K562 (cell line): Measurements from ENCODE around the gene FGD6. TPM values are rescaled to one million over a fixed set of nuclear protein-coding genes. Genes with fewer than 3 reads are reported as not detected.
A peak's percentile ranks its signal among the peaks of the same experiment; 100 is the strongest.

Experiments used
- FIP1L1 ChIP-seq: fragments of 200-400 bp; formaldehyde crosslinking; IDR thresholded peaks from 2 replicates; pipeline ENCODE4 v1.6.1; 2018; ENCODE audit warnings: mild to moderate bottlenecking, low read depth, low read length; ENCODE audit not compliant: poor library complexity, severe bottlenecking
- FOS ChIP-seq: IDR thresholded peaks from 3 replicates; pipeline ENCODE4 v1.6.1; 2011; ENCODE audit not compliant: insufficient read length; ENCODE audit errors: extremely low read depth
- FOXP1 ChIP-seq: sonication (generic); formaldehyde crosslinking; IDR thresholded peaks from 2 replicates; pipeline ENCODE4 v1.8.0; 2022; ENCODE audit warnings: mild to moderate bottlenecking, missing genetic modification reagents
- GATAD2A ChIP-seq: fragments of 450-650 bp; IDR thresholded peaks from 2 replicates; pipeline ENCODE4 v1.6.1; 2017
- HDGF ChIP-seq: fragments of 450-650 bp; IDR thresholded peaks from 2 replicates; pipeline ENCODE4 v1.6.1; 2016
- HLTF ChIP-seq: fragments of 450-650 bp; IDR thresholded peaks from 2 replicates; pipeline ENCODE4 v1.6.1; 2016
- HOMEZ ChIP-seq: fragments of 250-450 bp; sonication (Bioruptor Pico); IDR thresholded peaks from 2 replicates; pipeline ENCODE4 v1.4.0; 2020; ENCODE audit warnings: mild to moderate bottlenecking, moderate library complexity
- JUND ChIP-seq, 2 experiments: IDR thresholded peaks; 2 replicates in 1 of 2; 3 replicates in 1 of 2; pipeline ENCODE4 v1.6.1; 2011; ENCODE audit warnings: borderline replicate concordance in 2 of 2, low read depth in 2 of 2, low read length in 2 of 2, improper control_type of control experiment in 1 of 2, missing biosample characterization in 1 of 2, missing genetic modification characterization in 1 of 2, missing genetic modification reagents in 1 of 2
- MECOM ChIP-seq: fragments of 250-450 bp; sonication (Bioruptor Pico); IDR thresholded peaks from 2 replicates; pipeline ENCODE4 v1.8.0; 2022; ENCODE audit warnings: inconsistent platforms
- POLR2A ChIP-seq: fragments of 450-650 bp; conservative IDR thresholded peaks from 2 replicates; pipeline ENCODE4 v1.6.1; 2016
- RBFOX2 ChIP-seq: fragments of 200-400 bp; formaldehyde crosslinking; IDR thresholded peaks from 2 replicates; pipeline ENCODE4 v1.6.1; 2017; ENCODE audit warnings: low read depth, mild to moderate bottlenecking, low read length, moderate library complexity
- RERE ChIP-seq: sonication (generic); formaldehyde crosslinking; IDR thresholded peaks from 2 replicates; pipeline ENCODE4 v1.8.0; 2023; ENCODE audit warnings: missing genetic modification reagents, mild to moderate bottlenecking, borderline replicate concordance
- SAFB2 ChIP-seq: fragments of 200-400 bp; formaldehyde crosslinking; IDR thresholded peaks from 2 replicates; pipeline ENCODE4 v1.6.1; 2018; ENCODE audit warnings: borderline replicate concordance, low read length, low read depth, moderate library complexity; ENCODE audit not compliant: severe bottlenecking
- SMARCA5 ChIP-seq: fragments of 450-650 bp; IDR thresholded peaks from 2 replicates; pipeline ENCODE4 v1.6.1; 2016
- SNAPC5 ChIP-seq: fragments of 250-450 bp; sonication (Bioruptor Pico); IDR thresholded peaks from 2 replicates; pipeline ENCODE4 v1.8.0; 2021; ENCODE audit warnings: moderate library complexity, mild to moderate bottlenecking, inconsistent platforms
- ZBTB49 ChIP-seq: sonication (generic); formaldehyde crosslinking; IDR thresholded peaks from 2 replicates; pipeline ENCODE4 v1.8.0; 2022; ENCODE audit warnings: missing genetic modification reagents, mild to moderate bottlenecking, borderline replicate concordance
- ZNF217 ChIP-seq: sonication (generic); formaldehyde crosslinking; IDR thresholded peaks from 2 replicates; pipeline ENCODE4 v1.8.0; 2022; ENCODE audit warnings: mild to moderate bottlenecking, missing genetic modification reagents
- ZNF431 ChIP-seq: sonication (generic); formaldehyde crosslinking; IDR thresholded peaks from 2 replicates; pipeline ENCODE4 v1.8.0; 2022; ENCODE audit warnings: mild to moderate bottlenecking, missing genetic modification reagents
- ZNF79 ChIP-seq: fragments of 250-450 bp; sonication (Bioruptor Pico); IDR thresholded peaks from 2 replicates; pipeline ENCODE4 v1.4.0; 2020; ENCODE audit warnings: low read depth, mild to moderate bottlenecking, moderate library complexity
- polyA plus RNA-seq, 8 experiments: library from polyadenylated mRNA; depleted of rRNA in 4 of 8; stranded (reverse) in 5 of 8; unstranded in 3 of 8; fragments of >200 nt; fragmentation: Nextera tagmentation in 2 of 8; fragmentation: Illumina TruSeq in 1 of 8; extraction: Ambion mirVana in 2 of 8; extraction: Trizol in 1 of 8; gene quantifications; 2 replicates each; pipeline versions ENCODE4 v1.2.1 to v1.2.3, GENCODE V29; 2011 to 2014; ENCODE audit warnings: inconsistent platforms in 1 of 8, missing spikeins in 1 of 8
- total RNA-seq, 7 experiments: library from RNA; depleted of rRNA in 6 of 7; stranded (reverse); fragments of >200 nt in 6 of 7; fragmentation: Illumina TruSeq in 2 of 7; extraction: Trizol in 2 of 7; gene quantifications; 2 replicates each; pipeline versions ENCODE4 v1.2.1 to v1.2.3, GENCODE V29; 2011 to 2021; ENCODE audit warnings: low replicate concordance in 1 of 7

FGD6 gene
- total and polyA plus RNA-seq, 9 of the 15 experiments (the other 6 are each of a cell fraction or from before 2014, with no cell fraction given): 1.5 to 11.1 (median 5.8) TPM

GRCh38 chr12:95217377-95218149 lies at the start of gene FGD6, which contains the start of gene VEZT (continued):
- TF ChIP-seq HOMEZ (CRISPR knock-in tag) (no peak), FOXP1 (CRISPR knock-in tag) (peak; percentile 28; the same call in 1 of the 2 replicates), SMARCA5 (no peak), POLR2A (peak; percentile 85), SAFB2 (no peak), FIP1L1 (peak; percentile 42), RERE (CRISPR knock-in tag) (no peak), JUND (IDR thresholded peaks at IDR 0.05; ENCODE audit: borderline replicate concordance, low read depth, low read length) (peak; percentile 47; the same call in 1 of the 2 replicates), JUND (tag; IDR thresholded peaks at IDR 0.05; ENCODE audit: borderline replicate concordance, low read depth, low read length) (0 out of 3 replicates have a peak, but pooled peaks have one; percentile 10), ZNF79 (CRISPR knock-in tag) (no peak), HDGF (no peak), ZNF217 (no peak), ZBTB49 (no peak), MECOM (CRISPR knock-in tag) (no peak), SNAPC5 (CRISPR knock-in tag) (no peak), RBFOX2 (peak; percentile 92), ZNF431 (CRISPR knock-in tag) (peak; percentile 60; the same call in 1 of the 2 replicates), FOS (peak; percentile 86), GATAD2A (no peak), HLTF (0 out of 2 replicates have a peak, but pooled peaks have one; percentile 10)
